SW480 (cell line): ENCODE measurements around the gene ZNF248.

Source experiments
- DNase-seq: peaks from one replicate; pipeline ENCODE4 v3.0.0-alpha.2; 2016; ENCODE audit warnings: low spot score

Gene ZNF248

DNA sequence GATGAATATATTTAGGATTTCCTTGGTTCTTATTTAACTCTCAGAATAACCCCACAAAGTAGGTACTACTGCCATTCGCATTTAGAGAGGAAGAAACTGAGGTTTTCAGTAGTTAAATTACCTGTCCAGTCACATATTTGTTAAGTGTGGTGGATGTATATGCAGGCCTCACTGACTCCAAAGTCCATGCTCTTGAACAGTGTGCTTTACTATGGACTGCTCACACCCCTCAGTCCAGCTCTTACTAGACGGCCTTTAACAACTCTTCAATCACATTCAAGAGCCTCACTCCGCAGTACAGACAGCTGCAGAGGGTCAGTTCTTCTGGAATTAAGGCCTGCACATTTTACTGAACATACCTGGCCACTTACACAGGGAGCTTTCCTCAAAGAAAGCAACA, 36.2 kb downstream of the ZNF248 start:
- no peak for DNase-seq

DNA sequence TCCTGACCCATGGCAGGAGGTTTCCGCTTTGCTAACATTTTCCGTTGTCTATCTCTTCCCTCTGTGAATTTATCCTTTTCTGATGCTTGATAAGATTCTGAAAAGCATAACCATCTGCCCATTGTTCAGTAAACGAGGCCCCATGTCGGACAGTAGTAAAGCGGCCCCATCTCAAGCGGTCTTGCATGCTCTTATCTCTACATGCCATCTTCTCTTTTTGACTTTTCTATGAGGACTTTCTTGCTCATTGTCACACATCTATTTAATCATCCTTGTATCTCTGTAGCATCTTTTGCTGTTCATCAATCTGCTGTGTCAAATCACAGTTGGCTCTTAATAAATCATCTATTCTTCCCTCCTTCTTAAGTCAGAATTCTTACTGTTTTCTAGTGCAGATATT, 37.6 kb downstream of the ZNF248 start:
- DNase-seq: no peak

DNA sequence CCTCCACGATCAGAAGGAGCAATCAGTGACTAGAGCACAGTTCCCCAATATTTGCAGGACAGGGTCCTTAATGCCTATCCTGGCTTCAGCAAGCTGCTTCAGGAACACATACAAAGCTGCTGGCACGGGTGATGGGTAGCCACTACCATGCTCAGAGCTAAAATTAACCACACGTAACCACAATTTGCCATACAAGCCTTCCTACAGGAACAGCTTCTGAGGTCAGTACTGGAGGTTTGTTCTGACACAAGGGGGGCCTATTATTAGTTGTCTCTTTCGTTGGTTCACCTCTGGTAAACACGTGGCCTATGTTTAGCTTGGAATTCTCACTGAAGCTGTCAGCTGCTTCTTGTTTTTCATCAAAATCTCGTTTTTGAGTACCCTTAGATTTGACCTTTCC, 41.1 kb downstream of the ZNF248 start:
- DNase-seq: no peak

DNA sequence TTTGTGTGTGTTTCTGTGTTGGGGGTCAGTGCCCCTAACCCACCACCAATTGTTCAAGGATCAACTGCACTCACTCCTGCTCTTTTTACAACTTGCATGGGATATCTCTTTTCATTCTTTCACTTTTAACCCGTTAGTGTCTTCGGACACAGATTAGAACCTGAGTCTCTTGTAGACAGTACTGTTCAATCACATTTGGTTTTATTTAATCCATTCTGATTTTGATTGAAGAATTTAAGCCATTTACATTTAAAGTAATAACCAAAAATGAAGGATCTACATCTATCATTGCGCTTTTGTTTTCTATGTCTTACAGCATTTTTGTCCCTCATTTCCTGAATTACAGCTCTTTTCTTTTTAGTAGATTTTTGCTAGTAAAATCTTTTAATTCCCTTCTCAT, 43.6 kb downstream of the ZNF248 start:
- no peak for DNase-seq

DNA sequence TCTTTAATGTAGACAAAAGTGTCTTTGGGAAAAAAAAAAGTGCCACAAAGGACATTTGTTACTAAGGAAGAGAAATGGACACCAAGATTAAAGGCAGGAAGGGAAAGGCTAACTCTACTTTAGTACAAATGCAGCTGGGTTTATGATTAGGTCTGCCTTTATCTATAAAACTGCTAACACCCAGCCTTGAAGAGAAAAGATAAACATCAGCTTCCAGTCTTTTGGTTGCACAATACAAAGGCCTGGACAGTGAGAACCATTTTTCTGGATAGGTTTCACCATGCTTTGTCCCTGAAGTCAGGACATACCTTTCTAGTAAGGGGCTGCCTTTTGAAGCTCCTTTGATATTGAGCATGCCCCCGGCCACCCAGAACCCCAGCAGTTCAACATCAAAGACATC, 45.1 kb downstream of the ZNF248 start:
- DNase-seq: no peak

DNA sequence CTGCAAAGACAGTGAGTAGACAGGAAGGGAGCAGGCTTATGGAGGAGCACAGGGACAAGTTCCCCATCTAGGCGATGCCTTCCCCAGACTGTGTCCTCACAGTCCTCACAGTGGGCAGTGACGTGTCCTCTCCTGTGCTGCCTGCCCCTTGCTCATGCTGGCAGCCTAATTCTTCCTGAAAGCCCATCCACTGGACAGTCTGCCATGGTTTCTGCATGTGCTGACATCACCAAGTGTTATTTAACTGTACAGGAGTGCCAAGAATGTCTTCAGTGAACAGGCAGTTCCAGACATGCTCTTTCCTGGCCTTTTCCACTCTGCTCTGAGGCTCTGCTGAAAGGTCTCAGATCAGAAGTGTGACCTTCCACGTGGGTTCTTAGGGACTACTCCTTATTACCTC, 54.1 kb downstream of the ZNF248 start:
- no peak for DNase-seq

DNA sequence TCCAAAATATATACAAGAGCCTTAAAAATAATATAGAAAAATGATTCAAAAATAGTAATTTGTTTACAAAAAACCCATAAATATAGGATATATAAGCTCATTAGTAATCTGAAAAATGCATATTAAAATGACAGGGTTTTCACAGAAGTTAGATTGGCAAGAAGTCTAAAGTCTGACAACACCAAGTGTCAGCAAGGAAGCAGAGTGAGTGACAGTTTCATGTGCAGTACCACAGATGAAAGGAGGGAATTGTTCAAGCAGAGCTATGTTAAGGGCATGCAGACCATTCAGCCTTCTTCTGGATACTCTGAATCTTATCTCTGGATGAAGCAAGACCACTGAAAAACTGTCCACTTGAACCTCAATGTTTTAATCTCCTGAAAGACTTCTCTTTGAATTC, 55.9 kb downstream of the ZNF248 start:
- no peak for DNase-seq

DNA sequence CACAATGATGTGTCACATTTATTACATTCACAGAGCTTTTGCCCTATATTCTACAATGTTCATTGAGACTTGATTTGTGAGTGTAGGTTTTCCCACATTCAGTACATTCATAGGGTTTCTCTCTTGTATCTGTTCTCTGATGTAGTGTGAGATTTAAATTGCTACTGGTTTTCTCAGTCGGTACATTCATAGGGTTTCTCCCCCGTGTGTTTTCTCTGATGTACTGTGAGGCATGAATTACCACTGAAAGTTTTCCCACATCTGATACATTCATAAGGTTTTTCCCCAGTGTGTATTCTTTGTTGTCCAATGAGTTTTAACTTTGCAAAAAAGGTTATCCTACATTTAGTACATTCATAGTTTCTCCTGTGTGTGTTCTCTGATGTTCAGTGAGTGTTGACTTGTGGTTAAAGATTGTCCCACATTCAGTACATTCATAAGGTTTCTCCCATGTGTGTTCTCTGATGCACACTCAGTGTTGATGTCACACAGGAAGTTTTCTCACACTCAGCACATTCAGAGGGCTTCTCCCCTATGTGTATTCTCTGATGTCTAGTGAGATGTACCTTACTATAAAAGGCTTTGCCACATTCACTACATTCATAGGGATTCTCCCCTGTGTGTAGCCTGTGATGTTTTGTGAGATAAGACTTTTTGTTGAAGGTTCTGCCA, 63.0 kb downstream of the ZNF248 start:
- no peak for DNase-seq

DNA sequence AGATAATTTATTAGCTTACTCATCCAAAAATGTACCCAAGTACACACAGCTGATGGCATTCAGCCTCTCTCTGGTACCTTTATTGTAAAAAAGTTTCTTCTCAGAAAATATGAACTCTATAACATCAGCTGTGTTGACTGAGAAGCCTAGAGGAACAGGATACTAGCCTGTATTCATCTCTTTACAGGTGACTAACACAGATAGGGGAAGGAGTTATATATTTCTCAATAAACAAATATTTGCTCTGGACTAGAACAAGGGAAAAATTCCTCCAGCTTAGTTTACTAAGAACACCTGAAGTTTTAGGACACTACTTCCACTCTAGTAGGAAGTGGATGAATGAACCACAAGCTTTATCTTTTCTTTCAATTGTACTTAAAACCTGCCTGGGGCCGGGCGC, 67.8 kb downstream of the ZNF248 start:
- no peak for DNase-seq

DNA sequence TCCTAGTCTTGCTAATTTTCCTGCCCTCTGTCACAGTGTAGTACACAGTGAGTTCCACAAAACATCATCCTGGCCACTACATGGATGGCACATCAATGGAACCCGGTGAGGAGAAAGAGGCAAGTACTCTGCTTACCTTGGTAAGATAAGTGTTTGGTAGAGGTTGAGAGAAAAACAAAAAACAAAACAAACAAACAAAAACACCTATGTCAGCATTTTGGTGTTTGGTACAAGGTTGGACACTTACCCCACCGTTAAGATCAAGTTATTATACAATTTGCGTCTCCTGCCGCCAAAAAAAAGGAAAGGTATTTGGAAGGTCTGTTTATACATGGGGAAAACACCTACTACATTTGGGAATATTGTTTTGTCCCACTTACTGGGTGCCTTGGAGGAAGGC, 72.7 kb downstream of the ZNF248 start:
- DNase-seq: no peak

DNA sequence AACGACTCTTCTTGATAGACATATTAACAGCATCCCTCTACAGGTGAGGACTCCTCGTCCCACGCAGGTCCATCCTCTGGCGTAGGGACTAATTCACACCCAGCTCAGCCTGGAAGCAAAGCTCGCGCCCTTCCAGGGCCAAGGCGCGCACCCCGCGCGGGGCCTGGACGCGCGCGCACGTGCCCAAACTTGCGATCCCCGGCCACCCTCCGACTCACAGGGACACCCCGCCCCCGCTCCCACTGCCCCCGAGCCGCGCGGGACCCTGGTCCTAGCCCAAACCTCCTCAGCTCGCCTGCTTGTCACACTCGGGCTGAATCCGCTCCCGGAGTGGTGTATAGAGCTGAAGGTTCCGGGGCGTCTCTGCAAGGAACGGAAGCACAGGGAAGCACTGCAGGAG, 76.9 kb downstream of the ZNF248 start:
- no peak for DNase-seq

DNA sequence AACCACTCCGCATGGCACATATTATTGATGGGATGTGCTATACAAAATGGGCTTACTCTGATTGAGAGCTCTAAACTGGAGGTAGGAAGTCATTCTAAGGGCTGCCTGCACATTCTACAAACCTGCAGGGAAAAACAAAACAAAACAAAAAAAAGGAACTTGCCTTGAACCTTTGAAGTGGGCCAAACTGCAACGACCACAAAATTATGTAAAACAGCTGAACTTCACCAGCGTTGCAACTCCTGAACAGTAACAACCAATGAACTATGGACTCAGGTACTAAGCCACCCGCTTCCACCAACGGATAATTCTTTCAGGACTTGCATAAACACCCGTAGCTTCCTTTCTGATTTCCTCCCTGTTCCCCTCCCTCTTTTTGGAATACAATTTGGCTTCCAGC, 80.4 kb downstream of the ZNF248 start:
- no peak for DNase-seq

DNA sequence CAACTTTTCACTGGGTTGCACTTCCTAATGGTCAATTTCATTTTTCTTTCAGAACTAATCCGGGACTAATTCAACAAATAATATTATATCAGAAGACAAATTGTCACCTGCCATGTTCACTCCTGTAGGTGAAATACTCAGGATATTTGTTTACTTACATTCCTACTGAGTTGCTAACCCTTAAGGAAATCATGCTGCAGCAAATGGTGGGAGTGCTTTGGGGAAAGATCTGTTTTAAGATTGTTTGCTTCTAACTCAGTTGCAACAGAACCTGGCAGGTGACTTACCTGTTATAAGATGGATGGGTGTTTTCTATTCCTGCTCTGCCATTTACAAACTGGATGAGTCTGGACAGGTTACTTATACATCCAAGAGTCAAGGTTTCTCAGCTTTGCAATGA, 81.8 kb downstream of the ZNF248 start:
- no peak for DNase-seq

DNA sequence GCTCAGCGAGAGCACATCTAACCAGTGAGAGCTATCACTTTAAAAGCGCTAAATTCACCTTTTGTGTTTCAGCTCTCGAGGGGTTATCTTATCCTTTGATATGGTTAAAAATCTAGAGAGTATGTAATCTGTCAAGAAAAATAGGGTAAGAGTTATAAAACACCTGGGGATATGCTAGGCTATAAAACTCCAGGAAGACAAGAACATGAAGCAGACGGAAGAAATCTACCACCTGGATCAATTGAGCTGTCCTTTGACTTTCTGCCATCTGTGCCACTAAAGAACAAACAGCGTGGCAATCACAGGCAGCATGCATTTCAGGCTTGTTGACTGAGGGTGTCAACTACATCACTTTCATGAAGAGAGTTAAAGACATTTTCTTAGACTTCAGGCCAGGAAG, 83.1 kb downstream of the ZNF248 start:
- DNase-seq: no peak

DNA sequence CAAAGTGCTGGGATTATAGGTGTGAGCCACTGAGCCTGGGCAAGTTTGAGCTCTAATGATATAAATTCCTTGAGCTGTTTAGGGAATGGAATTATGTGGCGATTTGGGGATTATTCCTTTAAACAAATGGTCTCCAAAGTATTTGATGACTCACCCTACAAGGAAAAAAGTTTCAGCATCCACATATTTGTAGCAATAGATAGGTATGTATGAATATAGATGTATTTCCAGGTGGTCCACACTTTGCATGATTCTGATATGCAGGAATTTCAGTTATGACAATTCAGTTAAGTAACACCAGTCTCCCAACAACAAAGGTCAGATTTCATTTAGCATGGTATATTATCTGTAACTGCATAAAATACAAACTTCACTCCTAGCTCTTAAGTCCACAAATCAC, 92.2 kb downstream of the ZNF248 start:
- DNase-seq: no peak

DNA sequence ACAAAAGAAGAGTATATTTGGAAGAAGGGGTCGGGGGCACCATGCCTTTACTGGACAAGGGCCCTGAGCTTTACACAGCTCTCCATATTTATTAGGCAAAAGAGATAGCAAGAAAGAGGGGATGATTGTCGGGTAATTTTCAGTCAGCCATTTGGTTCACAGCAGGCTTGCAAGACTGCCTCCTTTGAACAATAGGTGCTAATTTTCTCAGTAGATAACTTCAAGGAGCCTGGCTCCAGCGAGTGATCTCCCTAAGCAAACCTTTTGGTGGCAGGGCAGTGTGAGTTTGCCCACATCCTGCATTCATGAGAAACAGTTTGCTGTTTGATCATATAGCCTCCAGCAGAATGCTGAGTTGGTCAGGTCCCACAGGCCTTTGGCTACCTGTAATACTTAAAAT, 94.3 kb downstream of the ZNF248 start:
- no peak for DNase-seq

DNA sequence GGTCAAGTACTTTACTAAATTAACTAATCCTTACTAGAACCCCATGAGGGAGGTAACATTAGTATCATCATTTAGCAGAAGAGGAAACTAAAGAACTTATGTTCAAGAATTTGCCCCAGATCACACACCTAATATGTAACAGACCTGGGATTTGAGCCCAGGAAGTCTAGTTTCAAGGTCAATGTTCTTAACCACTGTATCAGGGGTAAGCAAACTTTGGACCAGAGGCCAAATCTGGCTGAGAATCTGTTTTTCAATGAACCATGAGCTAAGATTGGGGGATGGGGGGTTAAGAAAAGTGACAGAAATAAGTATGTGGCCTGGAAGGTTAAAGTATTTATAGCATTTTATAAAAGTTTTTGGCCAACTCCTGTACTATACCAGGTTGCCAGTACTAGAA, 95.1 kb downstream of the ZNF248 start:
- no peak for DNase-seq

DNA sequence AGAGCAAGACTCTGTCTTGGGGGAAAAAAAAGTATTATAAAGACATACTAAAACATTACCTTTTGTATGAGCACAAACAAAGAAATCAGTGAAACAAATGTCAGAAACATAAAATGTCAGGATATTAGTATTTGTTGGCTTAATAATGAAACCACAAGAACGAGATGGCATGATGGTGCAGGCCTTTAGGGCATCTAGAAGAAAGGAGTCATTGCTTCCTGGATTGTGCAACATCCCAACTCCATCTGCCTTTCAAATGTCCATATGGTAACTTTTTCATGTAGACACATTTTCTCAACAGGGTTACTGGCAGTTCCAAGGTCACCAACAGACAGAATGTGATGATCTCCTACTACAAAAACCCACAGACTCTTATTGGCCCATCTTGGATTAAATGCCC, 96.6 kb downstream of the ZNF248 start:
- no peak for DNase-seq

DNA sequence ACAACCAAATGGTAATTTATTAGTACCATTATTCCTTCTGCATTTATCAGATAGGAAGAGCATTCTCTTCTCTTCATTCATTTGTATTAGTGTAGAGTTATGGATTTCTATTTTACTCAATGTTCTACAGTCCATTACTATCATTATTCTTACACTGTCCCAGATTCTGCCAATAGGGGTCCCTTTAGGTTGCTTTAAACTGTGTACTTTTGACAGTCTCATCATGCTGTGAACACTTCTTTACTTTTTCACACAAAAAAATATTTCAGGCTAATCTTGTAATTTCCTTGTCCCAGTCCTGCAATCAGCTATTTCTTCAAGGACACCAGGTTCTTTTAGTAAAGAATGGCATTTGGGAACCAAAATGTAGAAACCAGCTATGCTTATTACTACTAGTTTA, 99.3 kb downstream of the ZNF248 start:
- no peak for DNase-seq

DNA sequence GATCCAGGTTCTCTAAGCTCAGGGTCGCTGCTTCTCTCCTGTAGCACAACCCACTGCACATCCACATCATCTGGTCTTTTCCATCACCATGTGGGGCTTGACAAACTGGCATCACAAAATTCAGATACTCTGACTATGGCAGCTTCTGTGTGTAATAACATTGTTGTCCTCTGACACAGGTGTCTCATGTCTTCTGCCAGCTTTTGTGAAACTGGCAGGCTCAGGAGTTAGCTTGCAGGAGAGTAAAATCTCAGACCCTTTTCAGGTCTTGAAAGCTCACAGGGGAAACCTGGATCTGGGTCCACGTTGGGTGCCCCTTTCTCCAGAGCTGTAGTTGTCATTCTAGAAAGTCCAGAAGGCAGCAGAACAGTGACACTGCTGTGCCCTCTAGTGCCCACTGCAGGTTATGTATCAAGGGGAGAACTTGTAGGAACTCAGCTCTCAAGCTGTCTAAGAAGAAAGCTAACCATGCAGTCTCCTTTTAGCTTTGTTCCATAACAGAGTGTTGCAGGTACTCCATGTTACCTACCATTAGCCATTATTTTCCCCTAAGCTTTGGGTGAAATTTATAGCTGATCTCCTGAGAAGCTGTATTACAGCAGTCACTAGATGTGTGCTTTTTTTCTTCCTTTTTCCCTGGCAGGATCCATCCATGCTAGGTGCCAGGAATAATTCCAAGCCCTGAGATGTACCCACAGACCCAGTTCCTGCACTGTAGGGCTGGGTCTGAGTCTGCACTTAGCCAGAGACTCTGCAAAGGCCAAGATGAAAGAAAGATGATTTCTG, 102.7 kb downstream of the ZNF248 start:
- DNase-seq: peak; percentile 50

DNA sequence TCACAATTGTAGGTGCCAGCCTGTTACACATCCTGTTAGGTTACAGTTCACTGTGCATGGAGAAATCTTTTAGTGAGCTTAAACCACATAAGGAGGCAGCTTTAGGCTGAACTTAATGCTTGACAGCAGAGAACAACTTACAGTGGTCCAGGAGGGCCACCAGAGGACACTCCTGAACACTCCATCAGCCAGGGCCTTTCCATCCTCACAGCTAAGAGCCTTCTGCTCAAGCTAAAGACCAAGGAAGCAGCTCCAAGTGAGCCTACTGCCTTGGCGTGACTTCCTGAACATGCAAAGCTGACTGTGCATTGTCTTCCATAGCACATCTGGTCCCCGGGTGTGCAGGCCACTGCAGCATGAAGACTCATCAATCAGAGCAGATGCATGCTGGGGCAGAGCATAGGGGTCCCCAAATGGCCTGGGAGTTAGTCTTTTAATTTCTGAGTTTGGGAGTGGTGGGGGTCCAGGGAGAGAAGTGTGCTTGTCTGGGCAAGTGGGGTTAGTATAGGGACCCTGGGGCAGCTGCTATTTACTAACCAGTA, 105.0 kb downstream of the ZNF248 start:
- no peak for DNase-seq

DNA sequence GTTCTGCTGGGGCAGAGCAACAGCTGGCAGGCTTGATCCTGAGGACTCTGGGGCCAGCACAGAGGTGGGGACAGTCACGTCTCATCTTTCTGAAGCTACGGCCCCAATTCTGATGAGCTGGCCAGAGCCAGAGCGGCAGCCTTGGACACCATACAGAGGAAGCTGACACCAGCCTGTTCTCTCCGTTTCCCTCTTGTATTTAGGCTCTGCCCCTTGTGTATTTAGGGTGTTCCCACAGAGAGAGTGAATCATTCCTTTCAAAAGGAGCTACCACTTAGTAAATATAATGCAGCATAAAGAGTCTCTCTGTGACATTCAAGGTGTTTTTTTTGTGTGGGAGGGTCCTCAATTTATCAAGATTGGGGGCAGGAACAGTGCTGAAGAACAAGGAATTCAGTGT, 109.2 kb downstream of the ZNF248 start:
- DNase-seq: no peak

DNA sequence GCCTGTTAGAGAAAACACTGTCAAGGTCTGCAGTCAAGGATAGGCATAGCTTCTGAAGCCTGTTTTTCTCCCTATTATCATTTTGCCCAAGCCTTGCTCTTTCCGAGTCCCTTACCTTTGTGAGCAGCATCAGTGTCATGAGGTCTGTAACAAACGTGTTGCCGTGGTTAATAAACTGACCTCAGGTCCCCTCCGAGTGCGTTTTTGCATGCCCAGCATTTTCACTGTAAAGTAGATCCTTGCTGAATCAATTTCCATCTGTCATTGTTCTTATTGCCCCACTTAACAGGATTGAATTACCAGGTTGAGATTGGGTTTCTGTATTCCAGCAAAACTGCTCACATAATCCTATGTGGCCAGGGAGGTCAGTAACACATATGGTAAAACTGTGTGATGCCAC, 110.3 kb downstream of the ZNF248 start:
- no peak for DNase-seq

DNA sequence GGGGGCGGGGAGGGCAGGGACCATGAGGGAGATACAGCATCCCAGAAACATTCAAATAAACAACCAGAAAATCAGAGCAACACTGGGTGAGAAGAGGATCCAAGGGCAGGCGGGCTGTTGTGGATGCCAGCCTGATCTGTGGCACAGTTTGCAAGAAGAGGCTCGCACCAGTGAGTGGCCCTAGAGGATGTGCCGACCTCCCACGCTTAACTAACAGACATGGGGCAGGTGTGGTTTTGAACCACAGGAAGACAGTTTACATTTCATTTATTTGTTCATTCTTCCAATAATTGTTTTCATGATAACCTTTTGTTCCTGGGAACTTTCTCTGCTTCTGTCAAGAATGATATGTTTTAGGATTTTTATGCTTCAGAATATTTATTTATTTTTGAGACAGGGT, 115.6 kb downstream of the ZNF248 start:
- no peak for DNase-seq
